Measurements from ENCODE around the gene TRPM2. TPM values are rescaled to one million over a fixed set of nuclear protein-coding genes. Genes with fewer than 3 reads are reported as not detected.

Gene TRPM2
- total RNA-seq, 1 experiment from 2014 or later = not detected

DNA sequence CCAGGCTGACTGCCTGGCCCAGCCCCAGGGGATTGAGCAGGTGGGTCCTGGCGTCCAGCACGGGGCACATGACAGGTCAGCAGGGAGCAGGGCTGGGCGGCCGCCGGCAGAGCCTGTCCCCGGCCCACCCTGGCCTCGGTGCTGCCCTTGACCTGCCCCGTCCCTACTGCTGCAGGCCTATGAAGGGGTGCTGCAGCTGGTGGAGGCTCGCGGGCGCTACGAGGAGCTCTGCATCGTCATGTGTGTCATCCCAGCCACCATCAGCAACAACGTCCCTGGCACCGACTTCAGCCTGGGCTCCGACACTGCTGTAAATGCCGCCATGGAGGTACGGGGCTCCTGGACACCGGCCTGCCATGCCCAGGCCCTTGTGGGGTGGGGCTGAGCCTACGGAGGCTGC lies 29.8 kb upstream of the TRPM2 start:
- H3K9me3 Mint-ChIP-seq (ENCODE audit: low read depth, unreplicated experiment) = no peaks in the 10 kb centered on the region
- no peaks in the 10 kb centered on the region for H3K27me3 Mint-ChIP-seq (ENCODE audit: unreplicated experiment)
- CTCF ChIA-PET = no interaction called here
- H3K4me3 Mint-ChIP-seq (ENCODE audit: low read depth, unreplicated experiment) = no peak overlapping the region
- peaks cover 7% of the 10 kb centered on the region for H3K36me3 Mint-ChIP-seq (ENCODE audit: insufficient read depth, unreplicated experiment)
- TF ChIP-seq, protein P1, sequence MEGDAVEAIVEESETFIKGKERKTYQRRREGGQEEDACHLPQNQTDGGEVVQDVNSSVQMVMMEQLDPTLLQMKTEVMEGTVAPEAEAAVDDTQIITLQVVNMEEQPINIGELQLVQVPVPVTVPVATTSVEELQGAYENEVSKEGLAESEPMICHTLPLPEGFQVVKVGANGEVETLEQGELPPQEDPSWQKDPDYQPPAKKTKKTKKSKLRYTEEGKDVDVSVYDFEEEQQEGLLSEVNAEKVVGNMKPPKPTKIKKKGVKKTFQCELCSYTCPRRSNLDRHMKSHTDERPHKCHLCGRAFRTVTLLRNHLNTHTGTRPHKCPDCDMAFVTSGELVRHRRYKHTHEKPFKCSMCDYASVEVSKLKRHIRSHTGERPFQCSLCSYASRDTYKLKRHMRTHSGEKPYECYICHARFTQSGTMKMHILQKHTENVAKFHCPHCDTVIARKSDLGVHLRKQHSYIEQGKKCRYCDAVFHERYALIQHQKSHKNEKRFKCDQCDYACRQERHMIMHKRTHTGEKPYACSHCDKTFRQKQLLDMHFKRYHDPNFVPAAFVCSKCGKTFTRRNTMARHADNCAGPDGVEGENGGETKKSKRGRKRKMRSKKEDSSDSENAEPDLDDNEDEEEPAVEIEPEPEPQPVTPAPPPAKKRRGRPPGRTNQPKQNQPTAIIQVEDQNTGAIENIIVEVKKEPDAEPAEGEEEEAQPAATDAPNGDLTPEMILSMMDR (IDR thresholded peaks at IDR 0.05; ENCODE audit: unreplicated experiment) = no peak
- intact Hi-C loops (cut with micrococcal nuclease; ENCODE audit: unreplicated experiment) = no loop called here
- no peaks in the 10 kb centered on the region for H3K4me1 Mint-ChIP-seq (ENCODE audit: low read depth, unreplicated experiment)
- no peak for DNase-seq
- no TSS peak for BruUV-seq (replicated peaks)
- H3K27ac Mint-ChIP-seq (ENCODE audit: unreplicated experiment) = no peak overlapping the region

DNA sequence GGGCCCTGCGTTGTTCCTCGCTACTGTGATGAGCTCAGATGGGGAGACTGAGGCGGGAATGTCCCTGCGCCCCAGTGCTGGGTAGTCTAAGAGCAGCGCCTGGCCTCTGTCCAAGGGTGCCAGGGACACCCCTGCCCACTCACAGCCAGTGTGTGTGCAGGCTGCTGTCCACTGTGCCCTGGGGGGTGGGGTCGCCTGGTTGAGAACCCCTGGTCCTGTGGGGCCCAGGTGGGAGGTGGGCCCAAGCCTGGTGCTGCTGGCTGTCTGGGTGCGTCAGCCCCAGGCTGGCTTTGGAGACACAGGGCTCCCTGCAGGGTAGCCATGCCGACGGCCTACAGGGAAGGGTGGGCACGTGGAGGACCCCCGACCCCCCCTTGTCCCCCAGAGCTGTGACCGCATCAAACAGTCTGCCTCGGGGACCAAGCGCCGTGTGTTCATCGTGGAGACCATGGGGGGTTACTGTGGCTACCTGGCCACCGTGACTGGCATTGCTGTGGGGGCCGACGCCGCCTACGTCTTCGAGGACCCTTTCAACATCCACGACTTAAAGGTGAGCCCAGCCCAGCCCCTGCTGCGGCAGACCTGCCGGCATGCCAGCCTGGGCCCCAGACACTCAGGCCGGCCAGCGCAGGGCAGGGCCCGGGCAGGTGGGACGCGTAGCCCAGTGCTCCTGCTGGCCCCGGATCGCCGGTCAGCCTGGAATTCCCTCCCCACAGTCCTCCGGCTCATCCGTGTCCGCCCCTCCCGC lies 29.1 kb upstream of the TRPM2 start:
- Mint-ChIP-seq H3K4me1 (ENCODE audit: low read depth, unreplicated experiment) (no peaks in the 10 kb centered on the region), H3K4me3 (ENCODE audit: low read depth, unreplicated experiment) (no peak overlapping the region), H3K27ac (ENCODE audit: unreplicated experiment) (no peak overlapping the region), H3K9me3 (ENCODE audit: low read depth, unreplicated experiment) (no peaks in the 10 kb centered on the region), H3K27me3 (ENCODE audit: unreplicated experiment) (no peaks in the 10 kb centered on the region), H3K36me3 (ENCODE audit: insufficient read depth, unreplicated experiment) (peaks cover 7% of the 10 kb centered on the region)
- DNase-seq = no peak
- CTCF ChIA-PET = no interaction called here
- TF ChIP-seq, protein P1 (IDR thresholded peaks at IDR 0.05; ENCODE audit: unreplicated experiment) = no peak
- intact Hi-C loops (cut with micrococcal nuclease; ENCODE audit: unreplicated experiment) = no loop called here
- BruUV-seq (replicated peaks) = no TSS peak

DNA sequence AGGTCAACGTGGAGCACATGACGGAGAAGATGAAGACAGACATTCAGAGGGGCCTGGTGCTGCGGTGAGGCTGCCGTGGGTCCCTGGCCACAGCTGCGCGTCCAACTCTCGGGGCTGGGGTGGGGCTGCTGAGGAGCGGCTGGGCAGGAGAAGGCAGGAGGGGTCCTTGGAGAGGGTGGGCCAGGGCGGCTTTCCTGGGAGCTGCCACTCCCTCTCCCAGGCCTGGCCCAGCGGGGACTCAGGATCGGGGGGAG lies 28.6 kb upstream of the TRPM2 start:
- no peak for DNase-seq
- no peaks in the 10 kb centered on the region for H3K4me1 Mint-ChIP-seq (ENCODE audit: low read depth, unreplicated experiment)
- H3K36me3 Mint-ChIP-seq (ENCODE audit: insufficient read depth, unreplicated experiment) = peaks cover 7% of the 10 kb centered on the region
- no peak overlapping the region for H3K27ac Mint-ChIP-seq (ENCODE audit: unreplicated experiment)
- H3K4me3 Mint-ChIP-seq (ENCODE audit: low read depth, unreplicated experiment) = no peak overlapping the region
- H3K27me3 Mint-ChIP-seq (ENCODE audit: unreplicated experiment) = no peaks in the 10 kb centered on the region
- H3K9me3 Mint-ChIP-seq (ENCODE audit: low read depth, unreplicated experiment) = no peaks in the 10 kb centered on the region
- BruUV-seq (replicated peaks) = no TSS peak
- TF ChIP-seq, protein P1 (IDR thresholded peaks at IDR 0.05; ENCODE audit: unreplicated experiment) = no peak
- intact Hi-C loops (cut with micrococcal nuclease; ENCODE audit: unreplicated experiment) = no loop called here
- CTCF ChIA-PET = no interaction called here

DNA sequence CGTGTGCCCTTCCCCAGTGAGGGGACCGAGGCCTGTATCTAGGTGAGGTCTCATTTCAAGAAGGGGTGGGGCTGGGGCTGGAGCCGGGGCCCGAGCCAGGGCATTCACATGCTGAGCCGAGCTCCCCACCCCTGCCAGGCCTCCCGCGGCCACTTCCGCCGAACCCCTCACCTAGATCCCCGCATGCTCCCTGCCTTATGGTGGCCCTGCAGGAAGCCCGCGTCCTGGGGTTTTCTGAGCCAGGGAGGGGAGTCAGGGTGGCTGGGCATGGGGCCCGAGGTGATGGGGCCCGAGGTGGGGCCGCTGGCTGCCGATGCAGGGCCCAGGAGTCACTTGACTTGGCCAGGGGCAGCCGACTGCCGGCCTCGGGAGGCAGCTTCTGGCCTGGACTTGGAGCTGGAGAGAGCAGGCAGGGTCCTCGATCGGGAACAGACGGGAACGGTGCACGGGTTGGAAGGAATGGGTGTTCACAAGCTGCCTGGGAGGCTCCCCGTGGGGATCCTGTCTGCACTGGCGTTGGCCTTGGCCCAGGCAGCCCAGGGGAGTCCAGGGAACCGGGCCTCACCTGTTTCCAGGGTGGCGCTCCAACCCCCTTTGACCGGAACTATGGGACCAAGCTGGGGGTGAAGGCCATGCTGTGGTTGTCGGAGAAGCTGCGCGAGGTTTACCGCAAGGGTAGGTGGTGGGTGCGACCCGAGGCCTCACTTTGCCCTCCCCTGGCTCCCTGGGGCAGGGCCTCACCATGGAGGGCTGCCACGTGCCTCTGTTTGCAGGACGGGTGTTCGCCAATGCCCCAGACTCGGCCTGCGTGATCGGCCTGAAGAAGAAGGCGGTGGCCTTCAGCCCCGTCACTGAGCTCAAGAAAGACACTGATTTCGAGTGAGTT lies 27.8 kb upstream of the TRPM2 start:
- CTCF ChIA-PET = no interaction called here
- H3K9me3 Mint-ChIP-seq (ENCODE audit: low read depth, unreplicated experiment) = no peaks in the 10 kb centered on the region
- H3K4me1 Mint-ChIP-seq (ENCODE audit: low read depth, unreplicated experiment) = no peaks in the 10 kb centered on the region
- no peak for DNase-seq
- intact Hi-C loops (cut with micrococcal nuclease; ENCODE audit: unreplicated experiment) = no loop called here
- TF ChIP-seq, protein P1 (IDR thresholded peaks at IDR 0.05; ENCODE audit: unreplicated experiment) = no peak
- no peak overlapping the region for H3K4me3 Mint-ChIP-seq (ENCODE audit: low read depth, unreplicated experiment)
- no peaks in the 10 kb centered on the region for H3K27me3 Mint-ChIP-seq (ENCODE audit: unreplicated experiment)
- no TSS peak for BruUV-seq (replicated peaks)
- peaks cover 10% of the 10 kb centered on the region for H3K36me3 Mint-ChIP-seq (ENCODE audit: insufficient read depth, unreplicated experiment)
- H3K27ac Mint-ChIP-seq (ENCODE audit: unreplicated experiment) = no peak overlapping the region
